Spleen (tissue), 11 donors: ENCODE results near the gene DNAH17. TPM values are rescaled to one million over a fixed set of nuclear protein-coding genes. Genes with fewer than 3 reads are reported as not detected.

Experiments
- DNase-seq: peaks from one replicate; pipeline ENCODE4 v3.0.0-alpha.2; 2020
- H3K27ac ChIP-seq, 8 donors: fragments of 200-600 bp; sonication (generic) in 7 of 8; 1 replicate in 4 of 8; 2 replicates in 4 of 8; pipeline versions ENCODE4 v1.5.0 to v1.8.0; 2016 to 2021; ENCODE audit warnings: inconsistent platforms in 4 of 8, mild to moderate bottlenecking in 4 of 8, moderate library complexity in 1 of 8
- H3K27me3 ChIP-seq, 7 donors: fragments of 200-600 bp; sonication (generic) in 6 of 7; replicated peaks in 1 of 7; 1 replicate in 4 of 7; 2 replicates in 3 of 7; pipeline versions ENCODE4 v1.5.0 to v1.8.0; 2016 to 2021; ENCODE audit warnings: inconsistent platforms in 3 of 7, mild to moderate bottlenecking in 1 of 7
- H3K36me3 ChIP-seq, 6 donors: fragments of 200-600 bp; sonication (generic) in 5 of 6; 1 replicate in 4 of 6; 2 replicates in 2 of 6; pipeline versions ENCODE4 v1.5.0 to v1.8.0; 2016 to 2021; ENCODE audit warnings: inconsistent platforms in 2 of 6
- H3K4me1 ChIP-seq, 6 donors: fragments of 200-600 bp; sonication (generic) in 5 of 6; 1 replicate in 3 of 6; 2 replicates in 3 of 6; pipeline versions ENCODE4 v1.5.0 to v1.8.0; 2016 to 2021; ENCODE audit warnings: inconsistent platforms in 3 of 6
- H3K4me3 ChIP-seq, 8 donors: fragments of 200-600 bp; sonication (generic) in 7 of 8; 1 replicate in 4 of 8; 2 replicates in 4 of 8; pipeline versions ENCODE4 v1.5.0 to v1.8.0; 2016 to 2021; ENCODE audit warnings: inconsistent platforms in 4 of 8, mild to moderate bottlenecking in 4 of 8, moderate library complexity in 2 of 8
- H3K9me3 ChIP-seq, 8 donors: fragments of 200-600 bp; sonication (generic) in 7 of 8; 1 replicate in 4 of 8; 2 replicates in 4 of 8; pipeline versions ENCODE4 v1.5.0 to v1.8.0; 2016 to 2021; ENCODE audit warnings: inconsistent platforms in 4 of 8
- CTCF ChIP-seq, 11 experiments: fragments of 200-600 bp in 7 of 11; fragments of 450-650 bp in 4 of 11; sonication (generic) in 4 of 11; IDR thresholded peaks in 8 of 11; conservative IDR thresholded peaks in 3 of 11; 1 replicate in 7 of 11; 2 replicates in 4 of 11; pipeline versions ENCODE4 v1.4.0 to v1.8.0; 2016 to 2021; ENCODE audit warnings: antibody characterized with exemption in 11 of 11, inconsistent platforms in 4 of 11, mild to moderate bottlenecking in 1 of 11
- POLR2A ChIP-seq, 3 donors: fragments of 450-650 bp; IDR thresholded peaks; one replicate each; pipeline ENCODE4 v1.5.1; 2017; ENCODE audit warnings: antibody characterized with exemption in 3 of 3, mild to moderate bottlenecking in 1 of 3
- POLR2AphosphoS5 ChIP-seq, 3 donors: sonication (generic); formaldehyde crosslinking; IDR thresholded peaks; one replicate each; pipeline ENCODE4 v1.5.1; 2017; ENCODE audit warnings: antibody characterized with exemption in 3 of 3
- WGBS, 5 donors: extraction: QIAGEN DNeasy Blood & Tissue Kit in 3 of 5; methylation state at CpG; one replicate each; pipeline versions ENCODE4 v1.1.5 to v1.1.7; 2013 to 2018; 5-methylcytosine and 5-hydroxymethylcytosine counted together
- intact Hi-C: fragments of 100-400 bp; cut with DNase I; formaldehyde crosslinking; loops from one replicate; pipeline ENCODE4 v1.15.0; 2023; ENCODE audit warnings: low total_unique reads
- polyA plus RNA-seq, 3 donors: library from polyadenylated mRNA; stranded (reverse); fragments of 200-250 nt; gene quantifications; one replicate each; pipeline ENCODE4 v1.2.1, GENCODE V29; 2013
- total RNA-seq, 7 donors: library from RNA; depleted of rRNA in 3 of 7; stranded (reverse); fragments of >200 nt in 3 of 7; fragmentation: NEBNext Ultra II Directional in 4 of 7; extraction: Animal tissue kit (Norgen Biotek cat#: 25700) in 4 of 7; gene quantifications; one replicate each; pipeline versions ENCODE4 v1.1.0 to v1.2.1, GENCODE V29; 2016 to 2021
- donor health status: healthy with polysubstance abuse.
- donor health status: DM: no; HTN: no; CAD: no; lungs with moderate emphysema.
- donor health status: DM: no; HTN: no; CAD: no.
- donor health status: Bipolar disorder and iron deficiency.
- donor health status: healthy.
- donor health status: DM: no; HTN: no; CAD: no.
- donor health status: DM: yes; HTN: yes; CAD: no.

The DNAH17 gene
- total and polyA plus RNA-seq, 10 donors = 0.06 to 1.0 (median 0.72) TPM; not detected in 1

- intact Hi-C loops = no loop called here
- peak; percentile 39 for DNase-seq
- Histone ChIP-seq H3K27ac (no peak overlapping the region), H3K27me3 (no peaks in the 10 kb centered on the region), H3K9me3 (peaks cover 0 to 10% (median 0%) of the 10 kb centered on the region in 8 donors), H3K4me1 (peaks cover 0 to under 1% (median 0%) of the 10 kb centered on the region in 6 donors), H3K36me3 (no peaks in the 10 kb centered on the region), H3K4me3 (no peak overlapping the region)
- WGBS, 5 donors = 88 to 91% (median 90%) methylated on average over 24 to 26 of the region's 26 CpGs
- no peak for TF ChIP-seq CTCF (IDR thresholded peaks at IDR 0.05 in 8 of 11, conservative IDR thresholded peaks at IDR 0.05 in 3 of 11)
- no peak for TF ChIP-seq POLR2A (IDR thresholded peaks at IDR 0.05)
- TF ChIP-seq POLR2AphosphoS5 (IDR thresholded peaks at IDR 0.05) = no peak
Observed at GRCh38 chr17:78622491-78623265, 45.5 kb upstream of the DNAH17 start.

- TF ChIP-seq POLR2AphosphoS5 (IDR thresholded peaks at IDR 0.05) (no peak), POLR2A (IDR thresholded peaks at IDR 0.05) (no peak), CTCF (IDR thresholded peaks at IDR 0.05 in 8 of 11, conservative IDR thresholded peaks at IDR 0.05 in 3 of 11) (no peak)
- Histone ChIP-seq H3K27ac (no peak overlapping the region), H3K27me3 (no peaks in the 10 kb centered on the region), H3K4me3 (no peak overlapping the region), H3K4me1 (peaks cover 0 to 7% (median 0%) of the 10 kb centered on the region in 6 donors), H3K36me3 (no peaks in the 10 kb centered on the region), H3K9me3 (peaks cover 0 to 10% (median 0%) of the 10 kb centered on the region in 8 donors)
- 90 to 97% (median 93%) methylated on average over 17 to 26 of the region's 26 CpGs for WGBS, 5 donors
- intact Hi-C loops = no loop called here
- DNase-seq = peak; percentile 57
Observed at GRCh38 chr17:78621720-78622490, 44.7 kb upstream of the DNAH17 start.

GRCh38 chr17:78620099-78620498 lies 42.9 kb upstream of the DNAH17 start:
- intact Hi-C loops = no loop called here
- H3K9me3 ChIP-seq = peaks cover 0 to 10% (median 0%) of the 10 kb centered on the region in 8 donors
- TF ChIP-seq POLR2AphosphoS5 (IDR thresholded peaks at IDR 0.05) = no peak
- TF ChIP-seq CTCF (IDR thresholded peaks at IDR 0.05 in 8 of 11, conservative IDR thresholded peaks at IDR 0.05 in 3 of 11) = no peak
- no peaks in the 10 kb centered on the region for H3K36me3 ChIP-seq
- no peaks in the 10 kb centered on the region for H3K27me3 ChIP-seq
- H3K27ac ChIP-seq = no peak overlapping the region
- no peak overlapping the region for H3K4me3 ChIP-seq
- peaks cover 0 to 7% (median 0%) of the 10 kb centered on the region in 6 donors for H3K4me1 ChIP-seq
- WGBS, 5 donors = 81 to 92% (median 85%) methylated on average over 5 of the region's 5 CpGs
- no peak for DNase-seq

- intact Hi-C loops = no loop called here
- H3K36me3 ChIP-seq = no peaks in the 10 kb centered on the region
- peaks cover 0 to 10% (median 0%) of the 10 kb centered on the region in 8 donors for H3K9me3 ChIP-seq
- WGBS, 5 donors = 90 to 97% (median 92%) methylated on average over 5 of the region's 5 CpGs
- no peak for TF ChIP-seq POLR2A (IDR thresholded peaks at IDR 0.05)
- TF ChIP-seq CTCF (IDR thresholded peaks at IDR 0.05 in 8 of 11, conservative IDR thresholded peaks at IDR 0.05 in 3 of 11) = no peak
- no peak for TF ChIP-seq POLR2AphosphoS5 (IDR thresholded peaks at IDR 0.05)
- H3K27me3 ChIP-seq = no peaks in the 10 kb centered on the region
- H3K27ac ChIP-seq = no peak overlapping the region
- H3K4me1 ChIP-seq = peaks cover 0 to 7% (median 0%) of the 10 kb centered on the region in 6 donors
- no peak overlapping the region for H3K4me3 ChIP-seq
- peak; percentile 16 for DNase-seq
Observed at GRCh38 chr17:78619334-78619733, 42.1 kb upstream of the DNAH17 start.
